NCI-H460 (cell line): ENCODE data around the gene SPC24. TPM values are rescaled to one million over a fixed set of nuclear protein-coding genes. Genes with fewer than 3 reads are reported as not detected.
"Not testable (repeated sequence)": the region's sequence is repeated elsewhere in the genome, so short reads cannot be mapped to it uniquely, and the experiment has no call there.

Experiments used
- DNase-seq: peaks from one replicate; pipeline ENCODE4 v3.0.0-alpha.2; 2016; ENCODE audit warnings: low read depth; ENCODE audit errors: extremely low read depth
- total RNA-seq: library from RNA; depleted of rRNA; stranded (reverse); fragments of >200 nt; shearing (Covaris generic); gene quantifications from 2 replicates; pipeline ENCODE4 v1.2.3, GENCODE V29; 2014; rRNA removed

Gene SPC24
- total RNA-seq, 1 experiment from 2014 or later, result 17.1 TPM

- no peak for DNase-seq
Measured at GRCh38 chr19:11098861-11099260, 56.7 kb downstream of the SPC24 start.

GRCh38 chr19:11098327-11098726 lies 57.3 kb downstream of the SPC24 start:
- DNase-seq, result no peak

- DNase-seq, result not testable (repeated sequence)
Measured at GRCh38 chr19:11097367-11097766, 58.2 kb downstream of the SPC24 start.

- DNase-seq, result no peak
Measured at GRCh38 chr19:11096210-11096841, 59.3 kb downstream of the SPC24 start.

Other genes starting within 250 kb of the SPC24 start
- gene YIPF2, start 227.1 kb downstream of the SPC24 start, total RNA-seq, result 26.6 and 28.5 TPM in 2 replicates
- gene TIMM29, start 227.0 kb downstream of the SPC24 start, total RNA-seq, result 16.5 and 16.6 TPM in 2 replicates
- 52.7 and 53.4 TPM in 2 replicates for gene SMARCA4, start 194.8 kb downstream of the SPC24 start, total RNA-seq
- gene LDLR, start 66.3 kb downstream of the SPC24 start, total RNA-seq, result 30.4 and 33.7 TPM in 2 replicates
- gene KANK2, start 41.8 kb upstream of the SPC24 start, total RNA-seq, result 14.2 and 15.0 TPM in 2 replicates
- gene ANGPTL8, start 83.8 kb upstream of the SPC24 start, total RNA-seq, result not detected in 2 replicates
- gene DOCK6, start 106.7 kb upstream of the SPC24 start, total RNA-seq, result 13.9 and 15.1 TPM in 2 replicates
- not detected in 2 replicates for gene TSPAN16, start 140.4 kb upstream of the SPC24 start, total RNA-seq
- 10.7 and 12.3 TPM in 2 replicates for gene RAB3D, start 183.9 kb upstream of the SPC24 start, total RNA-seq
- 114 and 151 TPM in 2 replicates for gene TMEM205, start 190.5 kb upstream of the SPC24 start, total RNA-seq
- 7.1 and 7.2 TPM in 2 replicates for gene CCDC159, start 190.7 kb upstream of the SPC24 start, total RNA-seq
- gene PLPPR2, start 199.7 kb upstream of the SPC24 start, total RNA-seq, result 8.0 and 8.4 TPM in 2 replicates
- gene SWSAP1, start 218.9 kb upstream of the SPC24 start, total RNA-seq, result 0.66 and 1.4 TPM in 2 replicates
- 6.3 and 7.9 TPM in 2 replicates for gene EPOR, start 228.5 kb upstream of the SPC24 start, total RNA-seq